HL-60/S4 (cell line): ENCODE data around the gene RAB20.
"Not testable (repeated sequence)": the region's sequence is repeated elsewhere in the genome, so short reads cannot be mapped to it uniquely, and the experiment has no call there.

Source experiments
- in situ Hi-C: fragments of 300-500 bp; cut with MboI; formaldehyde crosslinking; loops from 2 replicates; pipeline ENCODE4 v1.14.3; 2022; ENCODE audit warnings: low sequenced_read_pairs

The RAB20 gene

GRCh38 chr13:110492679-110493593 is 68.6 kb downstream of the RAB20 start:
- in situ Hi-C loops = no loop called here

- in situ Hi-C loops = no loop called here
Measured at GRCh38 chr13:110491869-110492678, 69.4 kb downstream of the RAB20 start.

- in situ Hi-C loops = no loop called here
Measured at GRCh38 chr13:110490009-110490770, 71.3 kb downstream of the RAB20 start.

- in situ Hi-C loops = not testable (repeated sequence)
Measured at GRCh38 chr13:110486880-110487279, 74.6 kb downstream of the RAB20 start.

GRCh38 chr13:110486061-110486715 is 75.3 kb downstream of the RAB20 start:
- in situ Hi-C loops = no loop called here

GRCh38 chr13:110485604-110486003 is 75.9 kb downstream of the RAB20 start:
- in situ Hi-C loops = no loop called here

GRCh38 chr13:110484290-110485048 is 77.1 kb downstream of the RAB20 start:
- in situ Hi-C loops = no loop called here

GRCh38 chr13:110483386-110483968 is 78.0 kb downstream of the RAB20 start:
- in situ Hi-C loops = no loop called here

GRCh38 chr13:110480161-110480560 is 81.4 kb downstream of the RAB20 start:
- in situ Hi-C loops = no loop called here

GRCh38 chr13:110479648-110480047 is 81.9 kb downstream of the RAB20 start:
- in situ Hi-C loops = no loop called here

- in situ Hi-C loops = no loop called here
Measured at GRCh38 chr13:110479215-110479545, 82.3 kb downstream of the RAB20 start.

- in situ Hi-C loops = no loop called here
Measured at GRCh38 chr13:110478405-110479214, 82.9 kb downstream of the RAB20 start.

GRCh38 chr13:110477706-110478245 is 83.7 kb downstream of the RAB20 start:
- in situ Hi-C loops = no loop called here

GRCh38 chr13:110476220-110476617 is 85.3 kb downstream of the RAB20 start:
- in situ Hi-C loops = no loop called here

GRCh38 chr13:110475550-110476219 is 85.8 kb downstream of the RAB20 start:
- in situ Hi-C loops = no loop called here

GRCh38 chr13:110475117-110475516 is 86.4 kb downstream of the RAB20 start:
- in situ Hi-C loops = no loop called here

- in situ Hi-C loops = loop anchor here (25.0 kb wide), 1 partner anchor 363 kb away; no protein-coding TSS in a partner anchor
Measured at GRCh38 chr13:110474713-110475112, 86.8 kb downstream of the RAB20 start.
